A673 (cell line): ENCODE results near the gene CUX1. TPM values are rescaled to one million over a fixed set of nuclear protein-coding genes. Genes with fewer than 3 reads are reported as not detected.
A peak's percentile ranks its signal among the peaks of the same experiment; 100 is the strongest.

Experiments
- BruUV-seq: library from RNA; stranded (reverse); fragments of 400-500 nt; replicated peaks from 2 replicates; lab custom pipeline; 2021; lab: Mats Ljungman, UMichigan
- CTCF ChIA-PET: fragments of 300-600 bp; sonication (Branson Sonifier 250); formaldehyde crosslinking; loops from one replicate; lab custom pipeline; 2022; ENCODE audit warnings: antibody characterized with exemption; lab: Charles Lee
- POLR2A ChIA-PET: fragments of 300-600 bp; sonication (Branson Sonifier 250); formaldehyde crosslinking; loops from one replicate; lab custom pipeline; 2022; ENCODE audit warnings: antibody characterized with exemption; ENCODE audit not compliant: low non-redundant PET; lab: Charles Lee
- DNase-seq: peaks from one replicate; pipeline ENCODE4 v3.0.0-alpha.2; 2015; ENCODE audit warnings: low spot score
- H3K27ac ChIP-seq: fragments of 200-600 bp; sonication (generic); 2 replicates; pipeline ENCODE4 v1.5.1; 2016; ENCODE audit warnings: mixed run types, low read depth, mild to moderate bottlenecking, mixed read lengths, antibody characterized with exemption, low read length; ENCODE audit not compliant: poor library complexity, severe bottlenecking
- H3K27me3 ChIP-seq: fragments of 200-600 bp; sonication (generic); replicated peaks from 2 replicates; pipeline ENCODE4 v1.6.1; 2017; ENCODE audit warnings: mixed run types, low read depth, mild to moderate bottlenecking, mixed read lengths, antibody characterized with exemption, low read length; ENCODE audit not compliant: insufficient read depth, poor library complexity
- H3K36me3 ChIP-seq: fragments of 200-600 bp; sonication (generic); 2 replicates; pipeline ENCODE4 v1.6.1; 2016; ENCODE audit warnings: mixed run types, mild to moderate bottlenecking, mixed read lengths, antibody characterized with exemption, low read length; ENCODE audit not compliant: insufficient read depth, poor library complexity, severe bottlenecking
- H3K4me1 ChIP-seq: fragments of 200-600 bp; sonication (generic); 2 replicates; pipeline ENCODE4 v1.6.1; 2017; ENCODE audit warnings: mixed run types, mild to moderate bottlenecking, mixed read lengths, antibody characterized with exemption, low read length; ENCODE audit not compliant: insufficient read depth, poor library complexity, severe bottlenecking
- H3K4me3 ChIP-seq: fragments of 200-600 bp; sonication (generic); 2 replicates; pipeline ENCODE4 v1.5.1; 2016; ENCODE audit warnings: low read depth, mixed run types, mild to moderate bottlenecking, mixed read lengths, low read length; ENCODE audit not compliant: poor library complexity, severe bottlenecking
- H3K9me3 ChIP-seq: fragments of 200-600 bp; sonication (generic); 2 replicates; pipeline ENCODE4 v1.6.1; 2016; ENCODE audit warnings: mixed run types, low read depth, mild to moderate bottlenecking, mixed read lengths, antibody characterized with exemption, low read length; ENCODE audit not compliant: poor library complexity, severe bottlenecking
- EZH2 ChIP-seq: fragments of 200-600 bp; sonication (generic); IDR thresholded peaks from 2 replicates; pipeline ENCODE4 v1.6.1; 2017; ENCODE audit warnings: borderline replicate concordance, low read depth, mild to moderate bottlenecking, mixed read lengths, antibody characterized with exemption, low read length; ENCODE audit not compliant: poor library complexity, severe bottlenecking
- intact Hi-C: fragments of 100-400 bp; cut with micrococcal nuclease; formaldehyde crosslinking; loops from one replicate; pipeline ENCODE4 v1.10.0; 2022; ENCODE audit not compliant: unreplicated experiment
- total RNA-seq: library from RNA; stranded (reverse); gene quantifications from 2 replicates; pipeline ENCODE4 v1.2.3, GENCODE V29; 2021
- TF ChIP-seq, protein P1 (sequence below): fragments of 300-800, 200-600 bp; sonication (generic); conservative IDR thresholded peaks from 2 replicates; pipeline ENCODE4 v1.5.1; 2017; ENCODE audit warnings: low read depth, mild to moderate bottlenecking, antibody characterized with exemption, low read length, moderate library complexity, mixed read lengths

The CUX1 gene
- total RNA-seq, 1 experiment from 2014 or later = 49.4 TPM

DNA sequence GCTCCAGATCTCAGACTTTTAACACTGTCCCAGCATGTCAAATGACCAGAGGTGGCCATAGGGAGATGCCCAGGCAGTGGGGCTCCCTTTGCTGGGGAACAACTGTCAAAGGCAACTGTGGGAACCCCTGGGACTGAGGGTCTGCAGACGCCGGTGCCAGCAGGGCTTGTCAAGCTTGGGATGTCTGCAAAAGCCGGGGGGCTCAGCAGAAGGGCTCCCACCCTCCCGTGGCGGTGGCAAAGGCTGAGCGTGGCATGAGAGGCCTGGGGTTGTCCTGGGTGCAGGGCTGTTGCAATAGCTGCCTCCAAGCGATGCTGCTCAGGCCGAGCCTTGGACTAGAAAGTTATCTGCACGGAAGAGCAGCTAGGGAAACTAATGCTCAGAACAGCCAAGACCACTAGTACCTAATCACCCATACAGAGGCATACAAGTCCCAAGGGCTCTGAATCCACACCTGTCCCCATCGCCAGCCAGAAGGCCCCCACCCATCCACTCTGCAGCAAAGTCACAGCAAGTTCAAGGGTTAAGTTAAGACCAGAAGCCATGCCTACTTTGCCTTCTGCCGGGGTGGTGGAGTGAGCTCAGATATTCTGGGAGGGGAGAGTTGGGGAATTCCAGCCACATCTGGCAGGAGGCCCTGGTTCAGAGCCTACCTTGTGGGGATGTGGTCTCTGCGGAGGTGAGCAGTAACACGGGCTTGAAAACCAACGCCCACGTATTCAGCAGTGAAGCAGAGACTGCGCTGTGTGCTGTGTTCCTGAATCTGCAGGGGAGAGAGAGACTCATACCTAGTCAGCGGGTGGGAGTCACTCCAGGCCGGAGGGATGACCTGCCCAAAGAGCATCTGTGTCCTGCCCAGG lies 473.9 kb downstream of the CUX1 start:
- POLR2A ChIA-PET = no interaction called here
- H3K9me3 ChIP-seq = no peaks in the 10 kb centered on the region
- H3K27me3 ChIP-seq = no peaks in the 10 kb centered on the region
- no peaks in the 10 kb centered on the region for H3K36me3 ChIP-seq
- TF ChIP-seq, protein P1, sequence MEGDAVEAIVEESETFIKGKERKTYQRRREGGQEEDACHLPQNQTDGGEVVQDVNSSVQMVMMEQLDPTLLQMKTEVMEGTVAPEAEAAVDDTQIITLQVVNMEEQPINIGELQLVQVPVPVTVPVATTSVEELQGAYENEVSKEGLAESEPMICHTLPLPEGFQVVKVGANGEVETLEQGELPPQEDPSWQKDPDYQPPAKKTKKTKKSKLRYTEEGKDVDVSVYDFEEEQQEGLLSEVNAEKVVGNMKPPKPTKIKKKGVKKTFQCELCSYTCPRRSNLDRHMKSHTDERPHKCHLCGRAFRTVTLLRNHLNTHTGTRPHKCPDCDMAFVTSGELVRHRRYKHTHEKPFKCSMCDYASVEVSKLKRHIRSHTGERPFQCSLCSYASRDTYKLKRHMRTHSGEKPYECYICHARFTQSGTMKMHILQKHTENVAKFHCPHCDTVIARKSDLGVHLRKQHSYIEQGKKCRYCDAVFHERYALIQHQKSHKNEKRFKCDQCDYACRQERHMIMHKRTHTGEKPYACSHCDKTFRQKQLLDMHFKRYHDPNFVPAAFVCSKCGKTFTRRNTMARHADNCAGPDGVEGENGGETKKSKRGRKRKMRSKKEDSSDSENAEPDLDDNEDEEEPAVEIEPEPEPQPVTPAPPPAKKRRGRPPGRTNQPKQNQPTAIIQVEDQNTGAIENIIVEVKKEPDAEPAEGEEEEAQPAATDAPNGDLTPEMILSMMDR = no peak
- no peak for TF ChIP-seq EZH2
- H3K4me3 ChIP-seq = no peak overlapping the region
- no TSS peak for BruUV-seq
- H3K27ac ChIP-seq = no peak overlapping the region
- DNase-seq = no peak
- intact Hi-C loops = no loop called here
- CTCF ChIA-PET = no interaction called here
- peaks cover 15% of the 10 kb centered on the region for H3K4me1 ChIP-seq

- no peak overlapping the region for H3K4me3 ChIP-seq
- H3K9me3 ChIP-seq = no peaks in the 10 kb centered on the region
- no peak overlapping the region for H3K27ac ChIP-seq
- CTCF ChIA-PET = no interaction called here
- intact Hi-C loops = no loop called here
- no peak for TF ChIP-seq EZH2
- TF ChIP-seq, protein P1 = no peak
- POLR2A ChIA-PET = no interaction called here
- no peaks in the 10 kb centered on the region for H3K27me3 ChIP-seq
- DNase-seq = no peak
- H3K36me3 ChIP-seq = no peaks in the 10 kb centered on the region
- H3K4me1 ChIP-seq = peaks cover 15% of the 10 kb centered on the region
- no TSS peak for BruUV-seq
Observed at GRCh38 chr7:102291916-102292267, 474.5 kb downstream of the CUX1 start.

GRCh38 chr7:102292813-102293798 lies 475.7 kb downstream of the CUX1 start:
- BruUV-seq = no TSS peak
- Histone ChIP-seq H3K27ac (no peak overlapping the region), H3K27me3 (no peaks in the 10 kb centered on the region), H3K4me3 (peak overlapping the region; percentile 28), H3K9me3 (no peaks in the 10 kb centered on the region), H3K4me1 (peaks cover 8% of the 10 kb centered on the region), H3K36me3 (no peaks in the 10 kb centered on the region)
- ChIA-PET POLR2A (no interaction called here), CTCF (no interaction called here)
- TF ChIP-seq, protein P1 = no peak
- no peak for TF ChIP-seq EZH2
- intact Hi-C loops = no loop called here
- no peak for DNase-seq
